ENCODE data around the gene PSMD8. TPM values are rescaled to one million over a fixed set of nuclear protein-coding genes. Genes with fewer than 3 reads are reported as not detected.

The PSMD8 gene
- polyA plus RNA-seq, 4 donors, result 133 to 182 (median 148) TPM

DNA sequence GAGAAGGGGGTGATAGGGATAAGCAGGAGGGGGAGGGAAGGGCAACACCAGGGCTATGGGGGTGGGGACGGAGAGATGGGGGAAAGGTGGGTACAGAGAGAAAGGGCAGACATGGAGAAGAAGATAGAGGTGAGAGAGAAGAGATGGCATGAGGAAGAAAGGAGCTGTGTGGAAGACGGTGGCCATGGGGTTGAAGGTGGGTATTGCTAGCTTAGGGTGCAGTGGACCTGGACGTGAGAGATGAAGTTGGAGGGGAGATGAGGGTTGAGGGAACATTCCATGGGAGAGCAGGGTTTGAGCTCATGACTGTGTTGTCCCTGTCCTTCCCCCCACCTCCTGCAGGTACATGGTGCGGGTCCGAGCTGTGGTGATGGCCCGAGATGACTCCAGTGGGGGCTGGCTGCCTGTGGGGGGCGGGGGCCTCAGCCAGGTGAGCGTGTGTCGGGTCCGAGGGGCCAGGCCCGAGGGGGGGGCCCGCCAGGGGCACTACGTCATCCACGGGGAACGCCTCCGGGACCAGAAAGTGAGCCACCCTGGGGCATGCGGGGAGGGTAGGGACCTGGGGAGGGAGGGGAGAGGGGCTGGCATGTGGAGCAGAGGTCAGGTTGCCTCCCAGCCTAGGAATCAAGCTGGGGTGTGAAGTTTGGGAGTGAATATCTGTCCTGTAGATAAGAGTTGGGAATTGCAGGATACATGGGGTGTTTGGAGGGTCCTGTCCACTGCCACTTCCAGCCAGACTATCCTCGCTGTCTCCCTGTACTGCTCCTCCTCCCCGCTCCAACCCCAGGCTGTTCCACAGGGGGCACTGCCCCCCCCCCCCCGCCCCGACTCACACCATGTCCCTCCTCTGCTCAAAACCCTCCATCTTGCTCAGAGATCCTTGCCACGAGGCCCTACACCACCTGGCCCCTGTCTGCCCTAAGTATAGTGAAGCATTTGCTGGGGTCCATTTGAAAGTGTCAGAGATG lies 15.9 kb downstream of the PSMD8 start:
- FAIRE-seq (no peak), DNase-seq (no peak)
- 42 to 57% (median 46%) methylated on average over 19 to 22 of the region's 22 CpGs for WGBS, 3 donors
- Histone ChIP-seq H3K27me3 (ENCODE audit: control insufficient read depth in 3 of 3, insufficient read depth in 3 of 3, low read length in 3 of 3) (peaks cover 0 to 59% (median 8%) of the 10 kb centered on the region in 3 donors), H3K27ac (ENCODE audit: low read depth in 1 of 3, low read length in 2 of 3) (no peak overlapping the region), H3K9me3 (ENCODE audit: control insufficient read depth in 2 of 2, insufficient read depth in 1 of 2, low read depth in 1 of 2, low read length in 1 of 2) (no peaks in the 10 kb centered on the region), H3K4me1 (ENCODE audit: control insufficient read depth in 3 of 3, insufficient read depth in 2 of 3, low read depth in 1 of 3, low read length in 2 of 3) (peaks cover 2 to 61% (median 12%) of the 10 kb centered on the region in 3 donors), H3K4me3 (ENCODE audit: low read depth in 1 of 3, low read length in 3 of 3) (peak overlapping the region in 1 of 3 donors; percentile 64), H3K36me3 (ENCODE audit: control insufficient read depth in 3 of 3, insufficient read depth in 2 of 3, low read depth in 1 of 3, low read length in 3 of 3) (peaks cover 0 to 8% (median 0%) of the 10 kb centered on the region in 3 donors)

DNA sequence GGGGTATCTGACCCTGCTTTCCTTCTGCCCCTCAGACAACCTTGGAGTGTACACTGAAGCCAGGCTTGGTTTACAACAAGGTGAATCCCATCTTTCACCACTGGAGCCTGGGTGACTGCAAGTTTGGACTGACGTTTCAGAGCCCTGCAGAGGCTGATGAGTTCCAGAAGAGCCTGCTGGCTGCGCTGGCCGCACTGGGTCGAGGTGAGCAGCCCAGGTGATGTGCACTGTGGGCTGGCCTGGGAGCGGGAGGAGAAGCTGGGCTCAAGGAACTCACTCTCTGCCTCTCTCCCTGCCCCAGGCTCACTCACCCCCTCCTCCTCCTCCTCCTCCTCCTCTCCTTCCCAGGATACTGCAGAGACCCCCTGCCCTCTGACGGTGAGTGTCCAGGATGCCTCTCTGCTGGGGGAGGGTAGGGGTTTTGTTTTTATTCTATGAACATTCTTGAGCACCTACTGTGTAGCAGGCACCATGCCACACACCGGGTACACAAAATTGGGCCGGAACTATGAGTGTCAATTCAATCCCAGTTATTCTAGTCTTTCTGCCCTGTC lies 17.6 kb downstream of the PSMD8 start:
- FAIRE-seq (no peak), DNase-seq (no peak)
- 61 to 68% (median 63%) methylated on average over 8 of the region's 8 CpGs for WGBS, 3 donors
- peaks cover 2 to 54% (median 10%) of the 10 kb centered on the region in 3 donors for H3K27me3 ChIP-seq (ENCODE audit: control insufficient read depth in 3 of 3, insufficient read depth in 3 of 3, low read length in 3 of 3)
- peak overlapping the region in 1 of 3 donors; percentile 8 for H3K27ac ChIP-seq (ENCODE audit: low read depth in 1 of 3, low read length in 2 of 3)
- H3K36me3 ChIP-seq (ENCODE audit: control insufficient read depth in 3 of 3, insufficient read depth in 2 of 3, low read depth in 1 of 3, low read length in 3 of 3), result no peaks in the 10 kb centered on the region
- H3K4me3 ChIP-seq (ENCODE audit: low read depth in 1 of 3, low read length in 3 of 3), result no peak overlapping the region
- H3K4me1 ChIP-seq (ENCODE audit: control insufficient read depth in 3 of 3, insufficient read depth in 2 of 3, low read depth in 1 of 3, low read length in 2 of 3), result peaks cover 0 to 54% (median 9%) of the 10 kb centered on the region in 3 donors
- no peaks in the 10 kb centered on the region for H3K9me3 ChIP-seq (ENCODE audit: control insufficient read depth in 2 of 2, insufficient read depth in 1 of 2, low read depth in 1 of 2, low read length in 1 of 2)

DNA sequence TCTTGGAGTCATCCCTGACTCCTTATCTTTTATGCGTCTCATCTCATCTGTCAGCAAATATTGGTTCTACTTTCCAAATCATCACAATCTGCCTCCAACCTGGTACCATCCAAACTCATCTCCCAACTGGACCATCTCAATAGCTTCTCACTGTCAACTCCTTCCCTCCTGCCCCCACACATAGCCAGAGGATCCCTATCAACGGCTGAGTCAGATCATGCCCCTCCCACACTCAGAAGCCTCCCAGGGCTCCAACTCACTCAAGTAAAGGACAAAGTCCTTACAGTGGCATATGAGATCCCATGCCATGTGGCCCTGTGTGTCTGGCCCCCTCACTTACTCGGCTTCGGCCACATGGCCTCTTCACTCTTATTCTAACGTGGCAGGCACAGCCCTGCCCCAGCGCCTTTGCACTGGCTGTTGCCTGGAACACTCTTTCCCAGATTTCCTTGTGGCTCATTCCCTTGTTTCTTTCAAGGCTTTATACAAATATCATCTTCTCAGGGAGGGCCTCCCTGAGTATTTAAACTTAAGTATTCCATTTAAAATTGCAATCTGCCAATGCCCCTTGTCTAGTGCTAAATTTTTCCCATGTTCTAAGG lies 18.4 kb downstream of the PSMD8 start:
- no peaks in the 10 kb centered on the region for H3K36me3 ChIP-seq (ENCODE audit: control insufficient read depth in 3 of 3, insufficient read depth in 2 of 3, low read depth in 1 of 3, low read length in 3 of 3)
- H3K27ac ChIP-seq (ENCODE audit: low read depth in 1 of 3, low read length in 2 of 3), result peak overlapping the region in 1 of 3 donors; percentile 66
- H3K4me3 ChIP-seq (ENCODE audit: low read depth in 1 of 3, low read length in 3 of 3), result no peak overlapping the region
- 32 to 57% (median 48%) methylated on average over 6 of the region's 6 CpGs for WGBS, 3 donors
- peaks cover 2 to 55% (median 12%) of the 10 kb centered on the region in 3 donors for H3K27me3 ChIP-seq (ENCODE audit: control insufficient read depth in 3 of 3, insufficient read depth in 3 of 3, low read length in 3 of 3)
- DNase-seq, result peak; percentile 87 to 92
- no peak for FAIRE-seq
- no peaks in the 10 kb centered on the region for H3K9me3 ChIP-seq (ENCODE audit: control insufficient read depth in 2 of 2, insufficient read depth in 1 of 2, low read depth in 1 of 2, low read length in 1 of 2)
- H3K4me1 ChIP-seq (ENCODE audit: control insufficient read depth in 3 of 3, insufficient read depth in 2 of 3, low read depth in 1 of 3, low read length in 2 of 3), result peaks cover 0 to 46% (median 9%) of the 10 kb centered on the region in 3 donors

DNA sequence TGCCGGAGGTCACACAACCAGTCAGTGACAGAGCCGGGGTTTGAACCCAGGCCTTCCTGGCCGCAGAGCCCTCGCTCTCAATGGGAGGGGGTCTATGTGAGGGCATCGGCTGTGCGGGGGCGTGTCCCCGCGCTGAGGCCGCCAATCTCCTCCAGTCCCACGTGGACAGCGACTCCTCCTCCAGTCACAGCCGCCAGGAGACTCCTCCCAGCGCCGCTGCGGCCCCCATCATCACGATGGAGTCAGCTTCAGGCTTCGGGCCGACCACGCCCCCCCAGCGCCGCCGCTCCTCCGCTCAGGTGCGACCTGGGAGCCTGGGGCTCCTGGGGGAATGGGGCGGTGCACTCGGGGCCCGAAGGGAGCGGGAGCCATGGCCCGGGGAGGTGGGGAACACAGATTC lies 20.1 kb downstream of the PSMD8 start:
- Histone ChIP-seq H3K27me3 (ENCODE audit: control insufficient read depth in 3 of 3, insufficient read depth in 3 of 3, low read length in 3 of 3) (peaks cover 2 to 48% (median 12%) of the 10 kb centered on the region in 3 donors), H3K4me1 (ENCODE audit: control insufficient read depth in 3 of 3, insufficient read depth in 2 of 3, low read depth in 1 of 3, low read length in 2 of 3) (peaks cover 0 to 34% (median 0%) of the 10 kb centered on the region in 3 donors), H3K27ac (ENCODE audit: low read depth in 1 of 3, low read length in 2 of 3) (peak overlapping the region in 1 of 3 donors; percentile 39), H3K9me3 (ENCODE audit: control insufficient read depth in 2 of 2, insufficient read depth in 1 of 2, low read depth in 1 of 2, low read length in 1 of 2) (no peaks in the 10 kb centered on the region), H3K4me3 (ENCODE audit: low read depth in 1 of 3, low read length in 3 of 3) (peak overlapping the region in 1 of 3 donors; percentile 17), H3K36me3 (ENCODE audit: control insufficient read depth in 3 of 3, insufficient read depth in 2 of 3, low read depth in 1 of 3, low read length in 3 of 3) (no peaks in the 10 kb centered on the region)
- FAIRE-seq (no peak), DNase-seq (peak; percentile 38 to 89)
- WGBS, 3 donors, result 6% methylated on average over 30 of the region's 30 CpGs

DNA sequence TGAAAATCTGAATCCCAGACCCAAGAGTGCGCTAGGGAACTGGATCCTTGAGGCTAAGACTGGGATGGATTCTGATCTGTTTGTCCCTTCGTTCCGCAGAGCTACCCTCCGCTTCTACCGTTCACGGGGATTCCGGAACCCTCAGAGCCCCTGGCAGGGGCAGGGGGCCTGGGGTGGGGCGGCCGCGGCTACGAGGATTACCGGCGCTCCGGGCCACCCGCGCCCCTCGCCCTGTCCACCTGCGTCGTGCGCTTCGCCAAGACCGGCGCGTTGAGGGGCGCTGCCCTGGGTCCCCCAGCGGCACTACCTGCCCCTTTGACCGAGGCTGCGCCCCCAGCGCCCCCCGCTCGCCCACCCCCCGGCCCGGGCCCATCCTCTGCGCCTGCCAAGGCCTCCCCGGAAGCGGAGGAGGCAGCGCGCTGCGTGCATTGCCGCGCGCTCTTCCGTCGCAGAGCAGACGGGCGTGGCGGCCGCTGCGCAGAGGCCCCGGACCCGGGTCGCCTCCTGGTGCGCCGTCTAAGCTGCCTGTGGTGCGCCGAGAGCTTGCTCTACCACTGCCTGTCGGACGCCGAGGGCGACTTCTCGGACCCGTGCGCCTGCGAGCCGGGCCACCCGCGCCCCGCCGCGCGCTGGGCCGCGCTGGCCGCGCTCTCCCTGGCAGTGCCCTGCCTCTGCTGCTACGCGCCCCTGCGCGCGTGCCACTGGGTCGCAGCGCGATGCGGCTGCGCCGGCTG lies 21.2 kb downstream of the PSMD8 start:
- FAIRE-seq (no peak), DNase-seq (peak; percentile 33 to 72)
- peak overlapping the region in 2 of 3 donors; percentile 17 to 49 for H3K4me3 ChIP-seq (ENCODE audit: low read depth in 1 of 3, low read length in 3 of 3)

DNA sequence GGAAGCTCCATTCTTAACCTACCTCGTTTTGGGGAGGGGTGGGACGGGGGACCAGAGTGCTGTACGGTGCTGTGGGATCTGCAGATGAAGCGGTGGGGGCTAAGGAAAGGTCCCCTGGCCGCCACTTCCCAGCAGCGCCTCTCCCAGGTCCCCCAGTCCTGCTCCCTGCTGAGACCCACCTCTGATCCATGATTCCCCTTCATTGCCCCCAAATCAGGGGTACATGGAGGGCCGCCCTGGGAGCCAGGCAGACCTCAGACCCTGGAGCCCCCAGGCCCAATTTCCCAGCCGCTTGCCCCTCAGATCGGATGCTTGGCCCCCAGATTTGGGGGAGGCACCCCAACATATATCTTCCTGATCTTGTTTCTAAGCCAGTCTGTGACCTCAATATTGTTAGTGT lies 24.7 kb downstream of the PSMD8 start:
- H3K27ac ChIP-seq (ENCODE audit: low read depth in 1 of 3, low read length in 2 of 3), result no peak overlapping the region
- H3K9me3 ChIP-seq (ENCODE audit: control insufficient read depth in 2 of 2, insufficient read depth in 1 of 2, low read depth in 1 of 2, low read length in 1 of 2), result no peaks in the 10 kb centered on the region
- no peak for FAIRE-seq
- H3K36me3 ChIP-seq (ENCODE audit: control insufficient read depth in 3 of 3, insufficient read depth in 2 of 3, low read depth in 1 of 3, low read length in 3 of 3), result no peaks in the 10 kb centered on the region
- peaks cover 0 to 14% (median 0%) of the 10 kb centered on the region in 3 donors for H3K4me1 ChIP-seq (ENCODE audit: control insufficient read depth in 3 of 3, insufficient read depth in 2 of 3, low read depth in 1 of 3, low read length in 2 of 3)
- WGBS, 3 donors, result 54 to 66% (median 62%) methylated on average over 9 of the region's 9 CpGs
- H3K27me3 ChIP-seq (ENCODE audit: control insufficient read depth in 3 of 3, insufficient read depth in 3 of 3, low read length in 3 of 3), result peaks cover 2 to 37% (median 11%) of the 10 kb centered on the region in 3 donors
- no peak for DNase-seq
- H3K4me3 ChIP-seq (ENCODE audit: low read depth in 1 of 3, low read length in 3 of 3), result no peak overlapping the region

More for the DNA sequence above, 21.2 kb downstream of the PSMD8 start:
- no peaks in the 10 kb centered on the region for H3K9me3 ChIP-seq (ENCODE audit: control insufficient read depth in 2 of 2, insufficient read depth in 1 of 2, low read depth in 1 of 2, low read length in 1 of 2)
- whole genome bisulfite sequencing, 3 donors, result 6 to 12% (median 6%) methylated on average over 55 to 86 of the region's 86 CpGs
- H3K4me1 ChIP-seq (ENCODE audit: control insufficient read depth in 3 of 3, insufficient read depth in 2 of 3, low read depth in 1 of 3, low read length in 2 of 3), result peaks cover 0 to 34% (median 0%) of the 10 kb centered on the region in 3 donors
- peaks cover 2 to 43% (median 12%) of the 10 kb centered on the region in 3 donors for H3K27me3 ChIP-seq (ENCODE audit: control insufficient read depth in 3 of 3, insufficient read depth in 3 of 3, low read length in 3 of 3)
- peak overlapping the region in 1 of 3 donors; percentile 39 for H3K27ac ChIP-seq (ENCODE audit: low read depth in 1 of 3, low read length in 2 of 3)
- no peaks in the 10 kb centered on the region for H3K36me3 ChIP-seq (ENCODE audit: control insufficient read depth in 3 of 3, insufficient read depth in 2 of 3, low read depth in 1 of 3, low read length in 3 of 3)

DNA sequence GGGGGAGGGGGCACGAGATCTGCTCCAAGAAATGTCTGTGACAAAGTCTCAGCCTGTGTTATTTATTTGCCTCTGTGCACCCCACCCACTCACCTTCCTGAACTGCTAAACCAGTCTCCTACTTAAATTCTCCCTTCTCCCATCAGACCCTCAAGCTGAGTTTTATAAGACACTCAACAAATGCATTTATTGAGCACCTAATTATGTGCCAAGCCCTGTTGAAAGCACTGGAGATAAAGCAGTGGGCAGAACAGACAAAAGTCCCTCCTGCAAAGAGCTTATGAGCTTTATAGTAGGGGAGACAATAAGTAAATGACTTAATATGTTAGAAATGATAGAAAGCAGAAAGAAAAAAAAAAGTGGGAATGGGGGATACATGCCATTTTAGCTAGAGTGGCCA lies 25.2 kb downstream of the PSMD8 start:
- H3K4me1 ChIP-seq (ENCODE audit: control insufficient read depth in 3 of 3, insufficient read depth in 2 of 3, low read depth in 1 of 3, low read length in 2 of 3), result peaks cover 0 to 10% (median 0%) of the 10 kb centered on the region in 3 donors
- H3K9me3 ChIP-seq (ENCODE audit: control insufficient read depth in 2 of 2, insufficient read depth in 1 of 2, low read depth in 1 of 2, low read length in 1 of 2), result no peaks in the 10 kb centered on the region
- H3K4me3 ChIP-seq (ENCODE audit: low read depth in 1 of 3, low read length in 3 of 3), result no peak overlapping the region
- FAIRE-seq (no peak), DNase-seq (no peak)
- 54 to 76% (median 64%) methylated on average over 1 of the region's 1 CpG for WGBS, 3 donors
- no peak overlapping the region for H3K27ac ChIP-seq (ENCODE audit: low read depth in 1 of 3, low read length in 2 of 3)
- H3K36me3 ChIP-seq (ENCODE audit: control insufficient read depth in 3 of 3, insufficient read depth in 2 of 3, low read depth in 1 of 3, low read length in 3 of 3), result peaks cover 0 to under 1% (median 0%) of the 10 kb centered on the region in 3 donors
- peaks cover 2 to 37% (median 11%) of the 10 kb centered on the region in 3 donors for H3K27me3 ChIP-seq (ENCODE audit: control insufficient read depth in 3 of 3, insufficient read depth in 3 of 3, low read length in 3 of 3)
